Forelimb muscle (tissue), 1 donor: Measurements from ENCODE around the gene PRR15L. TPM values are rescaled to one million over a fixed set of nuclear protein-coding genes. Genes with fewer than 3 reads are reported as not detected.
"Not testable (repeated sequence)": the region's sequence is repeated elsewhere in the genome, so short reads cannot be mapped to it uniquely, and the experiment has no call there.

Experiments
- DNase-seq: peaks from one replicate; pipeline ENCODE4 v3.0.0-alpha.2; 2013; ENCODE audit warnings: low read depth
- polyA plus RNA-seq: library from polyadenylated mRNA; unstranded; fragments of 120-200 nt; gene quantifications from one replicate; pipeline ENCODE4 v1.2.1, GENCODE V29; 2013; ENCODE audit not compliant: insufficient read length

The PRR15L gene
- 0.11 TPM for polyA plus RNA-seq

GRCh38 chr17:47957591-47958490 lies at the start of gene PRR15L:
Gene PRR15L, minus strand, starts transcription at chr17:47957883. Its CDS starts 4,649 bp downstream, at chr17:47953234.
- DNase-seq: no peak

- DNase-seq: no peak
These were observed 49.4 kb upstream of the PRR15L start for GRCh38 chr17:48006936-48007709.

GRCh38 chr17:48004983-48005382 lies 47.3 kb upstream of the PRR15L start:
- no peak for DNase-seq

- no peak for DNase-seq
These were observed 45.9 kb upstream of the PRR15L start for GRCh38 chr17:48003417-48004151.

DNA sequence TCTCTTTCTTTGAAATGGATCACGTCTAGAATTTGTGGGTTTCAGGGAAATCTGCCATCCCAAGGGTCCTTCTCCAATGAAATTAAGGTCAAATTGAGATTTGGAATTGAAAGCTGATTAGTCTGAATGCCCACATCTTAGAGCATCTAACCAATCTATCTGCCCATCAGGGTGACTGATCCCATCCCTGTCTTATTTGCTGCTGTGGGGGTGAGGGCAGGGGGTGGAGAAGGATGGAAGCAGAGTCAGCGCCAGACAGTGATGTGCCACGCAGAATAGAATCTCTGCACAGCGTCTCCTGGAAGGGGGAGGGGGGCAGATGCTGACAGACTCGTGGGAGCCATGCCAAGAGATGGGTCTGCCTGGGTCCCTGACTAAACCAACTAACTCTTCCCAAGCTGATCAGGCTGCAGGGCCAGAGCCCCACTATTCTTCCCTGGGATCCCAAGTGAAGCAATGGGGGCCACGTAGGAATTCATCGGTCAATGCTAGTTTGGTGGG lies 45.3 kb upstream of the PRR15L start:
- no peak for DNase-seq

DNA sequence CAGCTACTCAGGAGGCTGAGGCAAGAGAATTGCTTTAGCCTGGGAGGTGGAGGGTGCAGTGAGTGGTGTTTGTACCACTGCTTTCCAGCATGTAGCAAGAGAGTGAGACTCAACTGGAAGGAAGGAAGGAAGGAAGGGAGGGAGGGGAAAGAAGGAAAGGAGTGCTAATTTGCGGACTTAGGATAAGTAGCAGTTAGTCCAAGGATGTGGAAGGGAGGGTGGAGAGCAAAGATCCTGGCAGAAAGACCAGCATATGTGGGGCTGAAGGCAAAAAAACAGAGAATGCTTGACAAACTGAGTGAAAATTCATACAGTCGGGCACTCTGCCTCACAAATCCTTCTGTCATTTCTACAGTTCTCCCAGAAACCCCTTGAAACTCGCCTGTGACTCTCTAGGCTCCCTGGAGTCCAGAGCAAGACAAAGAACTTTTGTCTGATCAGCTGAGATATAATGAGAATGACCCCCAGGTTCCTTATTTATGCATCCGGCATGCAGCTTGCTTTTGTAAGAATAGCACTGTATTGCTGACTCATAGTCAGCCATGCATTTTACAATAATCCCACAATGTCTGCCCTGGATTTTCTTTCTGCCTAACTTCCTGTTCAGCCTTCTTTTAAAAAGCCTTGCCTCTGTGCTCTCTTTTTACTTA lies 44.7 kb upstream of the PRR15L start:
- DNase-seq: no peak

DNA sequence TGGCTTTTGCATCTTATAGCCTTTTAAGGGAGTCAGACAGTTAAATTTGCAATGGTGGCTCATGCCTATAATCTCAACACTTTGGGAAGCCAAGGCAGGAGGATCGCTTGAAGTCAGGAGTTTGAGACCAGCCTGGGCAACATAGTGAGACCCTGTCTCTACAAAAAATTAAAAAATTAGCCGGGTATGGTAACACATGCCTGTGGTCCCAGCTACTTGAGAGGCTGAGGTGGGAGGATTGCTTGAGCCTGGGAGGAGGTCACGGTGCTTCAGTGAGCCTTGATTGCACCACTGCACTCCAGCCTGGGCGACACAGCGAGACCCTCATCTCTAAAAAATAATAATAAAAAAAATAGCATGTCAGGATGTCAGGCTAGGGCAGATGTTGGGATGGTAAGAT lies 44.0 kb upstream of the PRR15L start:
- DNase-seq: not testable (repeated sequence)

- no peak for DNase-seq
These were observed 43.5 kb upstream of the PRR15L start for GRCh38 chr17:48001197-48001596.

DNA sequence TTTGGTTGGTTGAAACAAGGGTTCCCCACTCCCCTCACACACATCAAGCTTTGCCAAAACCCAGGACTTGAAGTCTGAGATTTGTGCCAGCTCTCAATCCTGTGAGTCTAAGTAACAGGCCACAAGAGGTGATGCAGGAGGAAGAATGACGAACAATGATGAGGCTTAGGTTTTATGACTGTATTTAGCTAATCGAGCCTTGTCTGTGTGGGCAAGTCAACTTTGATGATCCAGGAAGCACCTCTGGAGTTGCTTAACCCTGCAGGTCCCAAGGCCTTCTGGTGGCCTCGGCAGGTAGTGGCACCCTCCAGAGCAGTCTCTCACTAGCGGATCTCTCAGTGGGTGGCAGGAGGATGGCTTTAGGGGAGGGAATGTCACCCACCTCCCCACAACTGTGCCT lies 41.9 kb upstream of the PRR15L start:
- no peak for DNase-seq

- no peak for DNase-seq
These were observed 40.4 kb upstream of the PRR15L start for GRCh38 chr17:47998044-47998443.

GRCh38 chr17:47997586-47997985 lies 39.9 kb upstream of the PRR15L start:
- DNase-seq: no peak

DNA sequence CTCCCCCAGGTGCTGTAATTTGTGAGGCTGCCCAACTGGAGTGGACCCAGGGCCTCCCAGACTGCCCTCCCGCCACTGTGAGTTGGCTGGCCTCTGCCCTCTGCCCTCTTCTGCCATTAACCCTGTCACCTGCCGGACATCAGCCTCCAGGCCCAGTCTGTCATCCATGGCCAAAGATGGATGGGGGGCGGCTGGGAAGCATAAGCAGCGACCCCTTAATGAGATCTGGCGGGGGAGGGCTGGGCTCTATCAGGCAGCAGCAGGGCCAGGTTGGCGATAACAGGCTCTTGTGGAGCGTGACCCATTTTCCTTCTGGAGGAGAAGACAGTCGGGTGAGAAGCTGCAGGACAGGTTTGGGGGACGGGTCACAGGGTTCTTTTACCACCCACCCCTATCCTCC lies 38.5 kb upstream of the PRR15L start:
- no peak for DNase-seq

GRCh38 chr17:47995241-47995935 lies 37.7 kb upstream of the PRR15L start:
- DNase-seq: no peak

DNA sequence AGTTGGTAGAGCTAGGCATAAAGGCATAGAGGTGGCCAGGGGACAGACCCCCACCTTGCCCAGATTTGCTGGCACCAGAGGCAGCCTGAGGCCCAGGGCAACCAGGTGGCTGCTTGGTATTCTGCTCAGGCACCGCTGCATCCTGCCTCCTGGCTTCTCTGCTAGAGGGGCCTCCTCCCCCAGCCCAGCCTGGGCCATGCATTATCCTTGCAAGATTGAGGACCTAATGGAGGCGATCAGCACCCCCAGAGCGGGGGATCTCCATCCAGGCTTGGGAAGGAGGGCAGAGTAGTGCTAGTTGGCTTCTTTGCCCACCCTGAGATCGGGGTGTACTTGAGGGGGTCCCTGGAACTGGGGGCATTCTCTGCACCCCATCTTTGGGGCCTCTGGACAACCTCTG lies 37.0 kb upstream of the PRR15L start:
- DNase-seq: no peak

- DNase-seq: no peak
These were observed 36.3 kb upstream of the PRR15L start for GRCh38 chr17:47993964-47994363.

- DNase-seq: no peak
These were observed 35.4 kb upstream of the PRR15L start for GRCh38 chr17:47993031-47993564.

GRCh38 chr17:47992216-47992615 lies 34.5 kb upstream of the PRR15L start:
- DNase-seq: no peak

- no peak for DNase-seq
These were observed 33.5 kb upstream of the PRR15L start for GRCh38 chr17:47990962-47991731.

DNA sequence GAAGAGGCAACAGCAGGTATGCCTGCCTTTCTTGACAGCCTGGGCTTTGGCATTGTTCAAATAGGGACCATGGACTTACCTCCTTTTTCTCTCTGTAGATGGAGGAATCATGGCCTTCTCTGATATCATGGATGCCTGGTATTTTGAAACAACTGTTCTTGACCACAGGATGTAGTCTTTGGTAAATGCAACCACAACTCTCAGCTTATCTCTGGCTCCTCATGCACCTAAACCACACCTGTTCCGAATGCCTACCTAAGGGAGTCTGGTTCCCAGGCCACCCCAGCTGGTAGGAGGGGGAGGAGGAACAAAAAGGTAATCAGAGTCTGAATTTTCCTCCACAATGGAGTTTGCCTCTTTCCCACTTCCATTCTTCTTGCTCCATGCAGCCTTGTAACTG lies 32.0 kb upstream of the PRR15L start:
- DNase-seq: no peak

DNA sequence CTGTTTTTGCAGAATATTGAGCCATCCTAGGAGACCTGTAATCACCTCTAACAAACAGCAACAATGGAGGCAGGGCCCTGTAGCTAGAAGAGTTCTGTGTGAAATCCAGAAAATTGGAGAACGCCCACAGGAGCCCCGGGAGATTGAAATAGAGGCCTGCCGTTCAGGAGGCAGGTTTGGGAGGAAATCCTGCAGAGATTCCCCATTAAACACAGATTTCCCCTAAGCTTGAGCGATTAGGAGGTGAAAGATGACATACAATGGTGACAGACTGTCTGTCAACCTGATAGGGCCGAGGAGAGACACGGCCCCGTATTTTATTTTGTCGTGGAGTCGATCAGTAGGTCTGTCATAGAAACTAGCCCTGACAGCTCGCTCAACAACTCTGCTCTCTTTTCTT lies 31.5 kb upstream of the PRR15L start:
- no peak for DNase-seq
